ENCODE measurements around the gene CCNI.

GRCh38 chr4:77015390-77015789 is 60.4 kb downstream of the CCNI start:
- TF ChIP-seq CTCF (IDR thresholded peaks at IDR 0.05; ENCODE audit: insufficient read depth, low read length) = no peak
- TF ChIP-seq GABPA (IDR thresholded peaks at IDR 0.05; ENCODE audit: low read depth) = no peak
- no peak for TF ChIP-seq REST (IDR thresholded peaks at IDR 0.05; ENCODE audit: insufficient replicate concordance, low read depth)
- TF ChIP-seq POLR2AphosphoS5 (IDR thresholded peaks at IDR 0.05; ENCODE audit: low read depth) = no peak
- TF ChIP-seq SPI1 (IDR thresholded peaks at IDR 0.05; ENCODE audit: borderline replicate concordance, low read depth) = no peak
